ENCODE data around the gene ATP6V0A1.

DNA sequence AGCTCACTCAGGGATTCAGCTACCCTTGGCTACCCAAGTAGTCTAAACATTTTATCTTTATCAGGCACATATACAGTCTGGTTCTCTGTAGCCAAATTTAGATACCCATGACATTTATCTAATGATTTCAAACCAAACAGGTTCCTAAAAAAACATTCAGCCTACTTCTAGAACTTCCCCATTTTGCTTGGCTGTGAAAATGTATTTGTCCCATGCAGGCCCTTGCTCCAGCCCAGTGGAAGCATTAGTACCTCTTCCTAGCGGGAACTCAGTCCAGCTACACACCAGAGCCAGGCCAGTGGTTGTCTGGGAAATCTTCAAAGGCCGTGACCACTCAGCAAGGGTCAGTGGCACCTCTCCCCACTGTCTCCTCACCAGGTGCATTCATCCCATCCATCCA lies 51.2 kb downstream of the ATP6V0A1 start:
- TF ChIP-seq MAFK (IDR thresholded peaks at IDR 0.05; ENCODE audit: low read depth, low read length) (no peak), RCOR1 (IDR thresholded peaks at IDR 0.05; ENCODE audit: insufficient replicate concordance, low read length) (no peak), MAZ (IDR thresholded peaks at IDR 0.05; ENCODE audit: borderline replicate concordance, low read depth, low read length) (no peak), POLR2A (IDR thresholded peaks at IDR 0.05; ENCODE audit: low read depth, low read length) (no peak), CHD1 (IDR thresholded peaks at IDR 0.05; ENCODE audit: low read depth, low read length) (no peak)
- TF ChIP-seq, protein P1, sequence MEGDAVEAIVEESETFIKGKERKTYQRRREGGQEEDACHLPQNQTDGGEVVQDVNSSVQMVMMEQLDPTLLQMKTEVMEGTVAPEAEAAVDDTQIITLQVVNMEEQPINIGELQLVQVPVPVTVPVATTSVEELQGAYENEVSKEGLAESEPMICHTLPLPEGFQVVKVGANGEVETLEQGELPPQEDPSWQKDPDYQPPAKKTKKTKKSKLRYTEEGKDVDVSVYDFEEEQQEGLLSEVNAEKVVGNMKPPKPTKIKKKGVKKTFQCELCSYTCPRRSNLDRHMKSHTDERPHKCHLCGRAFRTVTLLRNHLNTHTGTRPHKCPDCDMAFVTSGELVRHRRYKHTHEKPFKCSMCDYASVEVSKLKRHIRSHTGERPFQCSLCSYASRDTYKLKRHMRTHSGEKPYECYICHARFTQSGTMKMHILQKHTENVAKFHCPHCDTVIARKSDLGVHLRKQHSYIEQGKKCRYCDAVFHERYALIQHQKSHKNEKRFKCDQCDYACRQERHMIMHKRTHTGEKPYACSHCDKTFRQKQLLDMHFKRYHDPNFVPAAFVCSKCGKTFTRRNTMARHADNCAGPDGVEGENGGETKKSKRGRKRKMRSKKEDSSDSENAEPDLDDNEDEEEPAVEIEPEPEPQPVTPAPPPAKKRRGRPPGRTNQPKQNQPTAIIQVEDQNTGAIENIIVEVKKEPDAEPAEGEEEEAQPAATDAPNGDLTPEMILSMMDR (conservative IDR thresholded peaks at IDR 0.05; ENCODE audit: low read depth, low read length), result no peak

All from IMR-90 (cell line).